SK-N-SH (cell line): ENCODE measurements around the gene KCNE2.

Experiments used
- CHD2 ChIP-seq: fragments of 150-350 bp; IDR thresholded peaks from 2 replicates; pipeline ENCODE4 v1.6.1; 2018; ENCODE audit warnings: low read length; ENCODE audit not compliant: partially characterized antibody
- CTCF ChIP-seq: fragments of 200-600 bp; sonication (generic); IDR thresholded peaks from 2 replicates; pipeline ENCODE4 v1.6.1; 2017; ENCODE audit warnings: antibody characterized with exemption, mild to moderate bottlenecking, moderate library complexity
- EZH2phosphoT487 ChIP-seq: fragments of 200-600 bp; sonication (generic); IDR thresholded peaks from 2 replicates; pipeline ENCODE4 v1.6.1; 2017; ENCODE audit warnings: low read depth, mixed run types, mild to moderate bottlenecking, antibody characterized with exemption, moderate library complexity, borderline replicate concordance
- GATA2 ChIP-seq: sonication (generic); formaldehyde crosslinking; IDR thresholded peaks from 2 replicates; pipeline ENCODE4 v1.5.0; 2020; ENCODE audit warnings: mild to moderate bottlenecking, missing genetic modification reagents
- MAX ChIP-seq: IDR thresholded peaks from 2 replicates; pipeline ENCODE4 v1.4.0; 2012; ENCODE audit warnings: low read depth
- NFIC ChIP-seq: IDR thresholded peaks from 2 replicates; pipeline ENCODE4 v1.4.0; 2012; ENCODE audit warnings: borderline replicate concordance
- POLR2AphosphoS5 ChIP-seq: IDR thresholded peaks from 2 replicates; pipeline ENCODE4 v1.6.1; 2012; ENCODE audit warnings: low read depth, low read length
- RAD21 ChIP-seq: IDR thresholded peaks from 2 replicates; pipeline ENCODE4 v1.6.1; 2012; ENCODE audit warnings: mild to moderate bottlenecking, low read length

GRCh38 chr21:34355570-34355969 is 8.2 kb upstream of the KCNE2 start:
- no peak for TF ChIP-seq RAD21
- TF ChIP-seq POLR2AphosphoS5: no peak
- no peak for TF ChIP-seq CTCF
- TF ChIP-seq NFIC: no peak
- no peak for TF ChIP-seq MAX
- no peak for TF ChIP-seq EZH2phosphoT487
- TF ChIP-seq CHD2: no peak
- no peak for TF ChIP-seq GATA2 (CRISPR knock-in tag)
